Measurements from ENCODE around the gene CCDC197. TPM values are rescaled to one million over a fixed set of nuclear protein-coding genes. Genes with fewer than 3 reads are reported as not detected.

The CCDC197 gene
- total and polyA plus RNA-seq, 2 donors (not counting 1 experiment from before 2014, with no cell fraction given) = not detected

DNA sequence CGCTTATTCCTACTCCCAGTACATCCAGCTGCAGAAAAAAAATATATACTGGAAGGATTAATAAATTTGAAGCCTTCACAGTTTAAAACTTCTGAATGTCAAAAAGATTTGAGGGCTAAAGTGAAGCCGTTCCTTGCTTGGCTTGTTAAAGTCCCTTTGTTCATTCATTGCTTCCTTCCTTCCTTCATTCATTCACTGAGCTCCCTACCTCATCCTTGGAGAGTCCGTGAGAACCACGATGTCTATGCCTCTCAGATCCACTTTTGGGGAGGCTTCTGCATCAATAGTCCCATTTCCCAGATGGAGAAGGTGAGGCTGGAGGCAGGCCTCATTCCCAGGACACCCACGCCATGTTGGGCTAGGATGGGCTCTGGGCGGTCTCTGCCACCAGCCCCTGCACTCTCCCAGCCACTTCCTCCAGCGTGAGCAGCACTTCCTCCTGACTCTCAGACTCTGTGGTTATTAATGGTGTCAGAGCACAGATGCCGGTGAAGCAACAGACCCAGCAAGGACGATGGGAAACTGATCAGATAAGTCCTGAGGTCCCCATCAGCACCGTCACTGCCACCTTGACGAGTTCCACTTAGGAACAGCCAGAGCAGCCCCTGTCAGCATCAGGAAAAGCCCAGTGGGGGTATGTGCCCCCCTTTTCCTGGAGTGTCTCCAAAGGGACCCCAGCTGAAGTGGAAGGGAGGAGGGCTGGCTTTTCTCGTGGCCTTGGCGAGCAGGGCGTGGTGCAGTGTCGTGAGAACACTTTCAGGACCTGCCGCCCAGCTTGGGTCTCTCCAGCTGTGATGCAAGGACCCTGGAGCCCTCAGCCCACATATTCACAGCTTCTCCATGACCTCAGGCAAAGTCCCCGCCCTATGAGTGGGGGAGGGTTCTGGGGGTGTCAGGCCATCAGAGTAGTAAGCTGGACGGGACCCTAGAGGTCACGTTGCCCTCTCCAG lies 41.9 kb upstream of the CCDC197 start:
- H3K9me3 Mint-ChIP-seq (ENCODE audit: insufficient read depth) = no peaks in the 10 kb centered on the region

More for the DNA sequence above, 41.9 kb upstream of the CCDC197 start:
- Histone ChIP-seq H2AFZ (ENCODE audit: insufficient read depth, low read depth, low read length, poor library complexity, severe bottlenecking) (peak overlapping the region; percentile 72), H3K4me1 (ENCODE audit: control insufficient read depth in 2 of 2, insufficient read depth in 2 of 2, low read length in 2 of 2) (peaks cover 65 to 74% of the 10 kb centered on the region in 2 donors), H3K9ac (ENCODE audit: low read length) (peak overlapping the region; percentile 51), H3K36me3 (replicated peaks in 1 of 2; ENCODE audit: control extremely low read depth in 1 of 2, control insufficient read depth in 1 of 2, extremely low read depth in 1 of 2, insufficient read depth in 2 of 2, low read length in 1 of 2) (no peaks in the 10 kb centered on the region), H3K27me3 (replicated peaks in 1 of 4; ENCODE audit: control extremely low read depth in 1 of 4, control insufficient read depth in 3 of 4, insufficient read depth in 4 of 4, low read length in 3 of 4) (no peaks in the 10 kb centered on the region), H3K4me3 (ENCODE audit: control extremely low read depth in 1 of 5, extremely low read depth in 1 of 5, insufficient read depth in 1 of 5, low read depth in 2 of 5, low read length in 4 of 5) (peak overlapping the region in 4 of 5 experiments; percentile 16 to 55 (median 42)), H4K20me1 (ENCODE audit: control insufficient read depth, insufficient read depth, low read length, poor library complexity, severe bottlenecking) (no peaks in the 10 kb centered on the region), H3K27ac (ENCODE audit: low read length in 2 of 2) (peak overlapping the region; percentile 53 to 72), H3K79me2 (ENCODE audit: control insufficient read depth, insufficient read depth, low read length) (peaks cover 10% of the 10 kb centered on the region), H3K4me2 (replicated peaks; ENCODE audit: low read depth, low read length, poor library complexity, severe bottlenecking) (peak overlapping the region; percentile 89), H3K9me3 (ENCODE audit: control extremely low read depth in 1 of 3, control insufficient read depth in 2 of 3, insufficient read depth in 1 of 3, low read length in 2 of 3) (no peaks in the 10 kb centered on the region)
- H3K27me3 Mint-ChIP-seq = no peaks in the 10 kb centered on the region
- peak overlapping the region; percentile 76 for H3K27ac Mint-ChIP-seq
- DNase-seq = peak; percentile 76
- H3K4me1 Mint-ChIP-seq = peaks cover 68% of the 10 kb centered on the region
- intact Hi-C loops (cut with micrococcal nuclease) = loop anchor here (2.0 to 5.0 kb wide), 2 partner anchors 16 to 177 kb away; no protein-coding TSS in a partner anchor
- peak; percentile 32 for ATAC-seq (ENCODE audit: low read depth)
- ChIA-PET POLR2A (interaction anchor here (0.7 to 1.5 kb wide), 3 partner anchors 9 to 12 kb away, joined by 3 to 8 read pairs (median 4); no protein-coding TSS in a partner anchor), CTCF (interaction anchor here (2.6 to 37.7 kb wide), 3 partner anchors 12 to 46 kb away, joined by 10 to 1036 read pairs (median 117); no protein-coding TSS in a partner anchor)
- no peak for TF ChIP-seq CTCF (IDR thresholded peaks at IDR 0.05)
- no peak for TF ChIP-seq EZH2 (IDR thresholded peaks at IDR 0.05; ENCODE audit: borderline replicate concordance, insufficient read depth, low read depth, low read length, poor library complexity, severe bottlenecking)
- WGBS (ENCODE audit: insufficient coverage) = 12% methylated on average over 13 of the region's 19 CpGs
- H3K4me3 Mint-ChIP-seq = peak overlapping the region; percentile 71

All from B cell (primary cell).